GM12874 (cell line): ENCODE measurements around the gene DTNB.

Experiments used
- CTCF ChIP-seq: IDR thresholded peaks from 2 replicates; pipeline ENCODE4 v1.5.1; 2011; ENCODE audit warnings: low read depth, mild to moderate bottlenecking, control low read depth, low read length, moderate library complexity; ENCODE audit not compliant: insufficient read depth

DTNB gene

GRCh38 chr2:25418944-25419677, 254.3 kb downstream of the DTNB start:
- TF ChIP-seq CTCF = no peak

GRCh38 chr2:25417715-25418369, 255.5 kb downstream of the DTNB start:
- TF ChIP-seq CTCF = no peak

- TF ChIP-seq CTCF = no peak
Measured at GRCh38 chr2:25416674-25417073, 256.7 kb downstream of the DTNB start.

- TF ChIP-seq CTCF = no peak
Measured at GRCh38 chr2:25414781-25415180, 258.6 kb downstream of the DTNB start.

GRCh38 chr2:25411753-25412152, 261.6 kb downstream of the DTNB start:
- no peak for TF ChIP-seq CTCF

- no peak for TF ChIP-seq CTCF
Measured at GRCh38 chr2:25411281-25411680, 262.1 kb downstream of the DTNB start.

- no peak for TF ChIP-seq CTCF
Measured at GRCh38 chr2:25410370-25410769, 263.0 kb downstream of the DTNB start.
